HUDEP-2 (cell line): ENCODE results near the gene DYNLT4.

Experiments used
- DNase-seq, 76 experiments: peaks; one replicate each; lab custom pipeline; 2025; ENCODE audit not compliant: unreplicated experiment in 76 of 76; lab: John Stamatoyannopoulos, UW

Gene DYNLT4

DNA sequence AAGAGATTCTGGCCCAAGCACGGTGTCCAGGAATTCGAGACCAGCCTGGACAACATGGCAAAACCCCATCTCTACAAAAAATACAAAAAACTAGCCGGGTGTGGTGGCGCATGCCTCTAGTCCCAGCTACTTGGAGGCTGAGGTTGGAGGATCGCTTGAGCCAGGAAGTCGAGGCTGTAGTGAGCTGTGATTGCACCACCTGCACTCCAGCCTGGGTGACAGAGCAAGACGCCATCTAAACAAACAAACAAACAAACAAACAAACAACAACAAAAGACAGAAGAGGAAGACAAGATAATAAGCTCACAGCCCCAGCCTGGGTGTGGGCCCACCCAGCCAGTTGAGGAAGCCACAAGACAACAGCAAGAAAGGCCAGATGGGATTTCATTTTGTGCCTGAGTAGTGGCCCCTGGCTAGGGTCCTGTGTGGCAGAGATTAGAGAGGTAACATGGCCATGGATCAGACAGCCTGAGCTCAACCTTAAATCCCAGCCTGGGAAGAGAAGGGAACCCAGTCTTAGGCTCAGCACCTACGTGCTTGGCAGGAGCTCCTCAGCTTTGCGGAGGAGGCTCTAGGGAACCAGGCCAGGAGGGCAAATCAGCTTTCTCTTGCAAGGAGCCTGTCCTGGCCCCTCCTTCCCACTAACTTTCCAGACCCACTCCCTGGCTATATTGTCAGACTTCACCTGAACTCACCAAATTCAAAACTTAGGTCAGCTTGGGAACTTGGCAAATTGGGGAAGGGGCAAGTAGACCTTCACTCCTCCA lies 14.2 kb downstream of the DYNLT4 start:
- no peak for DNase-seq

DNA sequence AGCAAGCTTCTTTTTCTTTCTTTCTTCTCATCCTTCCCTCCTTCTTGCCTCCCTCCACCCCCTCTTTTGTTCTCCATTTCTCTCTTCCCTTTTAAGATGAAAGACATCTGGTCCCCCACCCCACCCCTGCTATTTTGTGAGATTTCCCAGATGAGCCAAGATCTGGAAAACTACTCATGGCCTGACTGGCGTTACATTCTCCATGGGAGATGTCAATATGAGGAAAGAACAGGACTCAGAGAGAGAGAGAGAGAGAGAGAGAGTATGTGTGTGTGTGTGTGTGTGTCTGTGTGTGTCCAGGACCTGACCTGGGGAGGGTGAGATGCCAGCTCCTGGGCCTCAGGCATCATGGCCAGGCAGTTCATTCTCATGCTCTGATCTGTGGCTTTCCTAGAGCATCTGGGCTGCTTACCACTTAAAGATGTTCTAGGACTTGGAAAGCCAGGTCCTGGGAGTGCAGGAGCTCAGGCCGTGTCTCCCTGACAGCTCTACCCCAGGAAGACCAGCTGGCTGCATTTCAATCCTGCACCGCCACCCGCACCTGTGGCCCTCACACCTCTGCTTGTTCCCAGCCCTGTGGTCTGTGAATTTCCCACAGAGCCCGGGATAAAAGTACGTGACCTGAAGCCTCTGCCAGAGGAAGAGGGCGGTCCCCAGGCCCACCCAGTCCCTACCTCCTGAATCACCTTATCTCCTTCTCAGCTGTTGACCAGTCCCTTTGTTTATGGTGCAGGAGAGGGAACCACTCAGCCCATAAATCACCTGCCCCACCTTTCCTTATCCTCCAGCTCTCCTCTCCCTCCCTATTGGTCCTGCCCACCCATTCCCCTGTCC lies 16.0 kb downstream of the DYNLT4 start:
- no peak for DNase-seq

- DNase-seq, result no peak
Observed at GRCh38 chr1:44788120-44788860, 18.9 kb downstream of the DYNLT4 start, which contains the start of gene BEST4. Gene BEST4, minus strand, starts transcription at chr1:44788170. Its CDS starts 465 bp downstream, at chr1:44787705.

DNA sequence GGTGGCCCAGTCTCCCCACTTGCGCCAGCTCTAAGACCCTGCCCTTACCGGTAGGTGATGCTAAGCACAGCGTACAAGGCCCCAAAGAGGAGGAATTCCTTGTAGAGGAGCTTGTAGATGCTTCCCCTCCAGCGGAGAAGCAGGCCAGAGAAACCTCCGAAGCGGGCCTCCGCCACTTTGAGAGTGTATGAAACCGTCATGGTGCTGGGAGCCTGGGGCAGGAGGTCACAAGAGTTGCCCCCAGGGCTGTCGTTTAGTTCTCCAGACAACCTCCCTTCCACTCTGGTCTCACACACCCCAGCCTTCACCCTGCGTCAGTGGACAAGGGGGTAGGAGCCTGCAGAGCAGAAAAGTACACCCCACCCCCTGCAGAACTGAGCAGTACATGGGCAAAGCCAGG lies 19.6 kb downstream of the DYNLT4 start:
- no peak for DNase-seq

- no peak for DNase-seq
Observed at GRCh38 chr1:44786841-44787426, 20.2 kb downstream of the DYNLT4 start.

- DNase-seq, result peak in 70 of 76 experiments; percentile 16 to 97 (median 62)
Observed at GRCh38 chr1:44786138-44786840, 20.9 kb downstream of the DYNLT4 start.

- no peak for DNase-seq
Observed at GRCh38 chr1:44785501-44786137, 21.5 kb downstream of the DYNLT4 start.

DNA sequence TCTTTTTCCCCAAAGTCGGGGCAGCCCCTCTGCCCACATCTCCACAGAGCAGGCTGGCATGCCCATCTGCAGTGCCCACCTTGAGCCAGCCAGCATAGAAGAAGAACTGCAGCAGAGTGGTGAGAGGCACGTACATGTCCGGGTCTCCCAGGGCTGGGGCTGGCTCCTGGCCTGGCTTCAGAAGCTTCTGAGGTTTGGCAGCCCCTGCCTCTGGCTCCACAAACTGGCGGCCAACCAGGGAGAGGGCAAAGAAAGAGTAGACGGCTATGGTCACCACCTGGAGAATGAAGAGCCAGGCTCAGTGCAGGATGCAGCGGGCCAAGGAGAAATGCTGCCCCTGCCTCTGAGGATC lies 22.1 kb downstream of the DYNLT4 start:
- no peak for DNase-seq

DNA sequence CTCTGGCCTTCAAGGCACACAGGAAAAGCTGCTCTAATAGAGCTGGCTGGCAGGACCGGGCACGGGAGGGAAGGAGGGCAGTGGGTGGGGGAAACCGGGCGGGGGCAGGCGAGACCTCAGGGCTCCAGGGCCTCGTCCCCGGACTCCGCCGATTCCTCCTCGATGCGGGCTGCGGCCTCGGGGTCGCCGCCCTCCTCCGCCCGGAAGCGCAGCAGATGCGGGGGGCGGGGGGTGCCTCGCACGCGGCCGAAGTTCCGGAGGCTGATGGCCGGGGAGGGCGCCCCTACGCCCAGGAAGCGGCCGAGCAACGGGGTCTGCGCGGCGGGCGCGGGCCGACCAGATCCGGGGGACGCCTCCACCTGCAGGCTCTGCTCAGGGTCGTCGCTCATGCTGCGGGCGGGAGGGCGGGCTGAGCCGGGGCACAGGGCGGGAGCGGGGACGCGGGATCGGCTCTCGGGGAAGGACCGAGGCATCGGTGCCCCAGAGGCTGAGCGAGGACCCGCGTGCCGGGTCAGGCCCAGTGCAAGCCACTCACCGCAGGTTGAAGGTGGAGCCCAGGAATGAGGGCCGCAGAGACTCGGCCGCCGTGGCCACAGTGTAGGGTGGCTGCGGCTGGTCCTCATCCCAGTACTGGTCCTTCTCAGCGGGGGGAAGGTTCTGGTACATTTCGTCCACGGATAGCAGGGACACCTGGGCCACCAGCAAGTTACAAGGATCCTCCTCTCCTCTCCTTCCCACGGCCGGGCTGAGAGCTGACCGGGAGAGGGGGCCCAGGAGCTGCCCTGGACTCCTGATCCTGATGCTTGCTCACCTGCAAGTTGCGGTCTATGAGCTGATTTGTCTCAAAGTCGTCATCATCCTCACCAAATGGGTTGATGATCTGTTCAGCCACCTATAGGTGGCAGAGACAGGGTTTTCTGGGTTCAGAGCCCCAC lies 22.8 kb downstream of the DYNLT4 start:
- no peak for DNase-seq

DNA sequence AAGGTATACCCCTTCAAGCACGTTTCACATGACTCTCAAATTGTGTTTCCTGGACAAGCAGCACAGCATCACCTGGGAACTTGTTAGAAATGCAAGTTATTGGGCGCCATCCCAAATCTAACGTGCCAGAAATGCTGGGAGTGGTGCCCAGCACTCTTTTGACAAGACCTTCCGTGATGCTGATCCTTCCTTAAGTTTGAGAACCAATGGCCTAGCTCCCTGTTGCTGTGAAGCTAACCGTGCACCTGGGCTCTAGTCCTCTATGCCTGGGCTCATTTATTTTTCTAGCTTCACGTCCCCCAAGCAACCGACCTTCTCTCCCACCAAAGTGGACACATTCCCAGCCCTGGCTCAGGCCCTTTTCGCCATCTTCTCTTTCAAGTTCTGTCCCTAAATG lies 23.5 kb downstream of the DYNLT4 start:
- DNase-seq, result no peak

- DNase-seq, result no peak
Observed at GRCh38 chr1:44780583-44781121, 26.5 kb downstream of the DYNLT4 start.

DNA sequence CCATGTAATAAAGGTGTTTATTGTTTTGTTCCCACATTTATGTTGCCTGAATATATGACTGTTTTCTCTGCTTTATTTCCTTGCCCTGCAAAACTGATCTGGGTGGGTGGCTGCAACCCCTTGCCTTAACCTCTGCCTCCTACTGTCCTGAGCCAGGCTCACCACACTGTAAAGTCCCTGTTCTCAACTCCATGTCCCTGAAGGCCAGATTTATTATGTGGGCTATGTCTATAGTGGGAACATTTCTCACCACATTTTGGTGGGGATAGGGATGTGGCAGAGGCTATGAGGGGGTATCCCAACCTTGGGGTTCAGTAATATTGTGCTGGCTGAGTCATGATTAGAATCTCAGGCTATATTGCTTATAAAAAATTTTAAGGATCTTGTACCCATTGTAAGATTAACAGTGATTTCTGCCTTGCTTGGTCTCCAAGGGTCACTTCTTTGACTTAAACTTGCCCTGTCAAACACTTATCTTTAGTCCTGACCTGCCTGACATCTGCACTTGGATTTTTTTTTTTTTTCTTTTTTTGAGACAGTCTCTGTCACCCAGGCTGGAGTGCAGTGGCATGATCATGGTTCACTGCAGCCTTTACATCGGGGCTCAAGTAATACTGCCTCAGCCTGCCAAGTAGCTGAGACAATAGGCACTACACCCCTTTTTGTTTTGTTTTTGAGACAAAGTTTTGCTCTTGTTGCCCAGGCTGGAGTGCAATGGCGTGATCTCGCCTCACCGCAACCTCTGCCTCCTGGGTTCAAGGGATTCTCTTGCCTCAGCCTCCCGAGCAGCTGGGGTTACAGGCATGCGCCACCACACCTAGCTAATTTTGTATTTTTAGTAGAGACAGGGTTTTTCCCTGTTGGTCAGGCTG lies 28.2 kb downstream of the DYNLT4 start:
- DNase-seq, result no peak

- no peak for DNase-seq
Observed at GRCh38 chr1:44777969-44778635, 29.0 kb downstream of the DYNLT4 start.

DNA sequence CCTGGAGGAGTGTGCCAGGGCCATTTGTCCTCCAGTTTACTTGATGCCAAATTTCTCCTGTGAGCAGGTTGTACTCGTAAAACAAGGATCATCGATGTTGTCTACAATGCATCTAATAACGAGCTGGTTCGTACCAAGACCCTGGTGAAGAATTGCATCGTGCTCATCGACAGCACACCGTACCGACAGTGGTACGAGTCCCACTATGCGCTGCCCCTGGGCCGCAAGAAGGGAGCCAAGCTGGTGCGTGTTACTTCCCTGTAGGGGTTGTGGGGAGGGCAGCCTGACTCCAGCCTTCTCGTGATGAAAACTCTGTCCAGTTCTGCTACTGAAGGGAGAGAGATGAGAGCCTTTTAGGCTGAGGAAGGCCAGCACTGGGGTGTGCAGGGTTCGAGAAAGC lies 29.6 kb downstream of the DYNLT4 start:
- DNase-seq, result no peak

DNA sequence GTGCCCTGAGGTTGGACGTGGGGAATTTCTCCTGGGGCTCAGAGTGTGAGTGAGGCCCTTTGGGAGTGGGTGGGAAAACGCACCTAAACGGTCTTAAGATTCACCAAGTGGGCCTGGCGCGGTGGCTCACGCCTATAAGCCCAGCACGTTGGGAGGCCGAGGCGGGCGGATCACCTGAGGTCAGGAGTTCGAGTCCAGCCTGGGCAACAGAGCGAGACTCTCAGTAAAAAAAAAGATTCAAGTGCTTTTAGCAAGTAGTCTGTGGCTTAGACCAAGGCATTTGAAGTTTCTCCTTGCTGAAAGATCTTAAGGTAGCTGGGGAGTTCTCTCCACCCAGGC lies 30.5 kb downstream of the DYNLT4 start:
- peak in 1 of 76 experiments; percentile 12 for DNase-seq

GRCh38 chr1:44775930-44776729 lies 31.0 kb downstream of the DYNLT4 start:
- peak in 7 of 76 experiments; percentile 17 to 81 (median 28) for DNase-seq
